ENCODE results near the gene CD40.
A peak's percentile ranks its signal among the peaks of the same experiment; 100 is the strongest.
"Not testable (repeated sequence)": the region's sequence is repeated elsewhere in the genome, so short reads cannot be mapped to it uniquely, and the experiment has no call there.

Gene CD40

DNA sequence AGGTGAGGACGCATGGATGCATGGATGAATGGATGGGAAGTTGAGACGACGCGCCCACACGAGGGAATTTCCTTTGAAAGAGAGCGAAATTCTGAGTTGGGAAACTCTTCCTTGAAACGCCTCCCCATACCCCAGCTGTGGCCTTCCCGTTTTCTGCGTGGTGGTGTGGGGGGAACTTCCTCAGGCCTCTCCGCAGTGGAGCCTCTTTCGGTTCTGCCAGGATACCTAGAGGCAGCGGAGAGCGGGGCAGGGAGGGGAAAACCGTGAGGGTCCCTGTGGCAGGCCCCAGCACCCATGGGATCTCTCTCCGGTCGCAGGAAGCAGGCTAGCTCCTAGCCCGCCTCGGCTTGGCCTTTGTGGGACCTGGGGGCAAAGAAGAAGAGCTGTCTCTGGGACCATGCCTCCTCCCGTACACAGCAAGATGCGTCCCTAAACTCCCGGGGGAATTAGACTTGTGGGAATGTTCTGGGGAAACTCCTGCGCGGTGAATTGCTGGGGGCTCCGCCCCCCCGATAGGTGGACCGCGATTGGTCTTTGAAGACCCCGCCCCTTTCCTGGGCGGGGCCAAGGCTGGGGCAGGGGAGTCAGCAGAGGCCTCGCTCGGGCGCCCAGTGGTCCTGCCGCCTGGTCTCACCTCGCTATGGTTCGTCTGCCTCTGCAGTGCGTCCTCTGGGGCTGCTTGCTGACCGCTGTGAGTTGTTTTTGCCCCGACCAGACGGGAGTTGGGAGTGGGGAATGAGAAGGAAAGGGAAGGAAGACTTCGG, at the start of gene CD40:
CD40 (plus strand) TSS at position 611 of the 764 bp plus-strand sequence; CDS start at position 641, 30 bp downstream.
- DNase-seq, result peak; percentile 82

DNA sequence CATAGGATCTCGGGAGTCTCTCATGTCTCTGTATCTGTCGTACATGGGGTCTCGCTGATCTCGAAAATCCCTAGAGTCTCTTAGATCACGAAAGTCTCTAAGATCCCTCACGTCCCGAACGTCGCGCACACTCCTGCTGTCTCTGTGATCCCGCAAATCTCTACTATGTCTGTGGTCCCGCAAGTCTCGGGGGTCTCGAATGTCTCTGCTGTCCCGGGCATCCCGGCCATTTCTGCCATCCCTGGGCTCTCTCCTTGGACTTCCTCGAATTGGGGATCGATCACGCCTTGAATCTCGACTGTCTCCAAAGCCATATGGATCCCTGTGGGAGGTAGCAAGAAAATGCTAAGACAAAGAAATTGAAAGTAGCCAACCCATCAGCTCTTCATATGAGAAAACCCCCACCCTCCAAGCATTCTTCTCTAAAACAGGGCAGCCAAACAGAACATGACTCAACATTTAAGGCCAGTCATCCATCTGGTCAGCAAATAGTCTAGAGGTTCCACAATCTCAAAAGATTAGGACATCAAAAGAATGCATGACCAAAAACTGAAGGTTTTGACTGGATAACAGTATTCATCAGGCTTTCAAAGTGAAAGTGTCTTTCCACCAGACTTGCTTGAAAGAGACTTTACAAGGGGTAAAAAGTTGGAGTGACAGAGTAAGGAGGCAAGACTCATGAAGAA, 47.8 kb upstream of the CD40 start:
- DNase-seq, result no peak

DNA sequence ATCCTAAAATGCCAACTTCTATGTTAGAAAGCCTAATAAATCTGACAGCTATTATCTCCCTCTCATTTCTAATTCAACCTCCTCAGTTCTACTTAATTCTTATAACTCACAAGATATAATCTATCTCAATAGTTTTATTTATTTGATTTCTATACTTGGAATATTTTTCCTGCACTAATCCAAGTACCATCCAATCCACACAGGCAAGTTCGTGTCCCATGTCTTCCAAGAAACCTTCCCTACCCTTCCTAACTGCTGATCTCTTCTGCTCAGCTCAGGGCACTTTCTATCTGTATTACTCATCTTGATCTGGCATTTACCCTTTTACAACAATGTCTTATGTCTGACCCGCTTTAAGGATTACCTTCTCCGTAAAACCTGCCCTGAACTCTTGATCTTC, 46.5 kb upstream of the CD40 start:
- DNase-seq, result no peak

- DNase-seq, result no peak
Observed at GRCh38 chr20:46073024-46073423, 45.1 kb upstream of the CD40 start.

DNA sequence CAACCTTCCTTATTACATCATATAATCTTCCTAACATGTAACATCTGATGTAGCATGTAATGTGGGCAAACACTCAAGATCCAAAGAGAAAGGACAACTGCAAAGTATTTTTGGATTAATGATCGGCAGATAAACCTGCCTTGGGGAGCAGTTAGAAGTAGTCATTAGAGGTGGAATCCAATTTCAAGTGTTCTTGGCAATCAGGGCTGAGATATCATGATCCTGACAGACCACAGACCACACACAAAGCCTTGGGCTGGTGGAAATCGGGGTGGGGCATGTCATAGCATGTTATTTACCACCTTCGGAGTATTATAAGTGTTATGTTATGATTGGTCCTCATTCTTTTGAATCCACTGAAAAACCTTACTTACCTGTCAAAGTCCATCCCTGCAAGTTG, 44.7 kb upstream of the CD40 start:
- DNase-seq, result no peak

GRCh38 chr20:46074006-46074405, 44.1 kb upstream of the CD40 start:
- DNase-seq, result no peak

DNA sequence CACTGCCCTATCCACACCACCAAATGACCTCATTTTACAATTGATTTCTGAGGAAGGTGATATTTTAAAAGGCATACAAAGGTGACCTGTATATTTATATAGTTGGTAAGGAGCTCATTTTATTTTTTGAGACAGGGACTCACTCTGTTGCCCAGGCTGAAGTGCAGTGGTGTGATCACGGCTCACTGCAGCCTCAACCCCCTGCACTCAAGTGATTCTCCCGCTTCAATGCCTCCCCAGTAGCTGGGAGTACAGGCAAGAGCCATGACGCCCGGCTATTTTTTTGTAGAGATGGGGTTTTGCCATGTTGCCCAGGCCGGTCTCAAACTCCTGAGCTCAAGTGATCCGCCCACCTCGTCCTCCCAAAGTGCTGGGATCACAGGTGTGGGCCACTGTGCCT, 41.3 kb upstream of the CD40 start:
- no peak for DNase-seq

- DNase-seq, result no peak
Observed at GRCh38 chr20:46077642-46078305, 40.3 kb upstream of the CD40 start.

DNA sequence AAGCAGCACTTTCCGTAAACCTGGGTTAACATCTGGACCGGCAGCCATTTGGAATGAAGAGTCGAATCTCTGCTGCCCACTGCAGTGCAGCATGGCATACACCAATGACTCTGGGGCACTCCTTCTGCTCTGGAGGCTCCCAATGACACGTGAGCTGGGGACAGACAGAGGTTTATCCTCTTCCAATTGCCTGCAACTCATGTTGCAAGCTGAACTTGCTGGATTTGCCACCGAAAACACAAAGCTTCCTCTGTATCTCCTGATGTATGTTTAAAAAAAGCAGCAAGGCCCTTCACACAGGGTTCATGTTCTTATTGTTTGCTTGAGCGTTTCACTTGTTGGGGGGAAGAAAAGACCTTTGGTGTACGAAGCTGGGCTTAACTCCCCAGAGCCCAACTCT, 39.2 kb upstream of the CD40 start:
- DNase-seq, result no peak

DNA sequence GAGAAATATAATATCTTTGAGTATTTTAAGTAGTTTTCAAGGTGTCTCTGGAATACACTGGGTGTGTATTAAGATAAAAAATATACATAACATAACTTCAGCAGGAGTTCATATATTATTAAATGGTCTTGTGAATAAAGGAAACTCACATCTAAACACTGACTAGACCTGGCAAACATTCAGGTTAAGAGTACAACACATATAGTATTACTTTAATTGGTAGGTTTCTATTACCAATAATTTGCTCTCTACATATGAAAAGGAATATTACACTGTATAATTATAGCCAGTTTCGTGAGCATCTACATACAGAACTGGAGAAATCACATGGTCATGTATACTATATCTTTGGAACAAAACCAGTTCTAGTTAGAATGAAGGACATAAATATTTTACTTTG, 37.0 kb upstream of the CD40 start:
- DNase-seq, result no peak

DNA sequence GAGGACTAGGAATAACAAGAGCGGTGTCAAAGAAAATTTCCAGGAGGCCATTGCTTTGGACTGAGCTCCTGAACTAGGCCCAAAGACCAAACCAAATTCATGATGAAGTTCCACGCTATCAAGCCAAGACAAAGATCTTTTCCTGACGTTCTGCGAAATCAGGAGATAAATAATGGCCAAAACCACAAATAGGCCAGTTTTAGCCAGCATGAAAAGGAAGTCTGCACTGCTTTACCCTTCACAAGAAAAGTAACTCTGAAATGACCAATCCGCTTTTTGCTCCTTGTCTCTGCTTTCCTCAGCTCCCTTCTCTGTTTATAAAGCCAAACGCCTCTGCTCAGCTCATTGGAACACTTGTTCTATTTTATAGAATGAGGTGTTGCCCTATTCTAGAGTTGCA, 35.0 kb upstream of the CD40 start:
- DNase-seq, result no peak

DNA sequence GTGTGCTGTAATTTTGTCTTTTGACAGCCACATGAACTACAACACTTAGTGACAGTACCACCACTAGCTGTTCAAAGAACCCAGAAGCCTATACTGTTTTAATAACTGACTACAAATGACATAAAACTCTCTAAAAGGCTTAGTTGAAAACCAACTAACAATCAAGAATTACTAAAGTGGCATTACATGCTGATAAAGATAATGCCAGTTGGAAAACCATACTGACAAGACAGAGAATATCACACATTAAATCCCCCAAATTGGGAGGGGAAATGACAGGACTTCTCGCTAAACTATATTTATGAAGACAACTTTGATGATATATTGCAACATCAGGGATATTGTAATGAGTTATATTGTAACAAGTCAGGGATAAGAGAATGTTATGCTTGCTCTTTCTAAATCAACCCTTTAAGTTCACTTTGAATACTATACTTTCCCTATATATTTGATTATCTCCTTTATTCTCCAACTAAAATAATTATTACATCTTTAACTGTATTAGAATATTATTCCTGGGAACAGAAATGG, 34.5 kb upstream of the CD40 start:
- DNase-seq, result no peak

DNA sequence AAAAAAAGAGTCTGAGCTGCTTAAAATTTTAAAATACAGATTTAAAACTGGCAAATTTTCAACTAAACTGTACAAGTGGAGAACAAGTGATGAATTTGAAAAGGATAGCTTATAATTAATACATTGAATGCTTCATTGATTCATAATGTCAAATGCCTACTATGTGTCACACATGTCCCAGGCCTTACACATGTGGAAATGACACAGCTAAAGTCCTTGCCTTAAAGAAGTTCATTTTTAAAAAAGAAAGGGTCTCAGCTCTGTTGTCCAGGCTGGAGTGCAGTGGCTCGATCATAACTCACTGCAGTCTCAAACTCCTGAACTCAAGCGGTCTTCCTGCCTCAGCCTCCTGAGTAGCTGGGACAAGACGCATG, 33.3 kb upstream of the CD40 start:
- no peak for DNase-seq

DNA sequence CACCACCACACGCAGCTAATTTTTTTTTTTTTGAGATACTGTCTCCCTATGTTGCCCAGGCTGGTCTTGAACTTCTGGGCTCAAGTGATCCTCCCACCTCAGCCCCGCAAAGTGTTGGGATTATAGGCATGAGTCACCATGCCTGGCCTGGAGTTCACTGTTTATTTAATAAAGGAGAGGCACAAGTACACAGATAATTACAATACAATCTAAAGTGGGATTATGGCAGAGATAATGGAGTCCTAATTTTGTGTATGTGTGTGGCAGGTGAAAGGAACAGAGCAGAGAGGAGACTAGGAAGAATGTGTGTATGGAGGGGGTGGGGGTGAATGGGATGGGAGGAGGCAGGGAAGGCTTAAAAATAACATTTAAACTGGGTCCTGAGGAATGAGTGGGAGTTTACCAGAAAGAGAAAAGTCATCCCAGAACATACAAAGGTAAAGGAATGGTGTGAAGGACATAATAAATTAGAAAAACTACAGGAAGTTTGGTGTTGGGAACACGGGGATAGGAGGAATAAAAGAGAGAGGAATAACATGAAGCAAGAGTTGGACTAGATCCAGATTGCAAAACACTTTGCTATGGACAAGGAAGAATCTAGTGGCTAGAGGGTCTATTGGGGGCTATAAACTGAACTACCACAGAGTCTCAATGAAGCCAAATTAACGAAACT, 32.8 kb upstream of the CD40 start:
- no peak for DNase-seq

- no peak for DNase-seq
Observed at GRCh38 chr20:46087161-46087560, 31.0 kb upstream of the CD40 start.

- DNase-seq, result no peak
Observed at GRCh38 chr20:46088409-46089166, 29.5 kb upstream of the CD40 start.

DNA sequence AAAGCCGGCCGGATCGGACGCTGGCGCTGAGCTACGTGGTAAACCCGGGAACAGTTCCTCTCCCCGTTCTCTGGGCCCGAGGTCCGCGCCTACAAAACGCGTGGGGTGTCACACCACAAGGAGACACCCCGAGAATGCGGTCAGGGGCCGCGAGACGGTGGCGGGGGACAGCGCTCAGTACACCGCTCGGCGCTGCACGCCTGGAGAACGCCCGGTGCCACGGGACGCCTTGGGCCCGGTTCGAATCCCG, 29.0 kb upstream of the CD40 start:
- peak; percentile 63 for DNase-seq

DNA sequence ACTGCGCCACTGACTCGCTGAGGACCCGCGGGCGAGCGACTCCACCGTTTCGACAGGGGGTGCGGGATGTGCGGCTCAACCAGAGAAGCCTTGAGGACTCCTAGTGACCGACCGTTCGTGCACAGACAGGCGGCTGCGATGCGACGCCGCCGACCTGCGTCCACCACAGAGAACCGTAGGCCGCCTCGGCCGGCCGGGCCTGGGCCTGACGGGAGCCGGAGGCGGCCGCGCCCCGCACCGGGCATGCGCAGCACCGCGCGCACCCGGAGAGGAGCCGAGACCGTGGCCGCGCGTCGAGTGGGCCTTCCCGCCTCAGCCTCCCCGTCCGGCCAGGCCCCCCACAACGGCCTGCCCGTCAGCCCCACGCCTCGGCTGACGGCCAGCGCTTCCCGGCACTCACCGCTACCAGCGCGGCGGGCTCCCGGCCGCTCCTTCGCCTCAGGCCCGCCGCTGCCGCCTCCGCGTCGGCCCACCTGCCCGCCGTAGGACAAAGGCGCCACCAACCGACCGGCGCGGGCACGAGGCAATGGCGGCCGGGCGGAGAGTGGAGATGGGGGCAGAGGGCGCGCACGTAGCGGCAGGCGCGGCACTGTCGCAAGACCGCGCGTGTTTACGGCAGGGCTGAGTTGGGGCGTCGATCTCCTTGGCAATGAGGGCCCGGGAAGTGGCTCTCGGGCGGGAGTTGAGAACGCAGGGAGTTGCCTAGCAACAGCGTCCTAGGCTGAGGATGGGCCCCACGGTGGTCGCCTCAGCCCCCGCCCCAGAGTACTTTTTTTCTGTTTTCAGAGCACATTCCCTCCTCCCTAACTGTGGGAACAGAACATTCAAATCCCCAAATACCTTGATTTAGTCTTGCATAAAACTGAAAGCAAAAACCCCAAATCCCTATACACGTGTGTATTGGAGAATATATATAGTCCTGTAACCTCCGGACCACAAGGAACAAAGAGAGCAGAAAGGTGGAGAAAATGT, 28.4 kb upstream of the CD40 start, which contains the start of gene NCOA5:
NCOA5 (minus strand) TSS at position 546 of the 972 bp plus-strand sequence. CDS start 10,538 bp downstream, outside the sequence.
- peak; percentile 96 for DNase-seq

DNA sequence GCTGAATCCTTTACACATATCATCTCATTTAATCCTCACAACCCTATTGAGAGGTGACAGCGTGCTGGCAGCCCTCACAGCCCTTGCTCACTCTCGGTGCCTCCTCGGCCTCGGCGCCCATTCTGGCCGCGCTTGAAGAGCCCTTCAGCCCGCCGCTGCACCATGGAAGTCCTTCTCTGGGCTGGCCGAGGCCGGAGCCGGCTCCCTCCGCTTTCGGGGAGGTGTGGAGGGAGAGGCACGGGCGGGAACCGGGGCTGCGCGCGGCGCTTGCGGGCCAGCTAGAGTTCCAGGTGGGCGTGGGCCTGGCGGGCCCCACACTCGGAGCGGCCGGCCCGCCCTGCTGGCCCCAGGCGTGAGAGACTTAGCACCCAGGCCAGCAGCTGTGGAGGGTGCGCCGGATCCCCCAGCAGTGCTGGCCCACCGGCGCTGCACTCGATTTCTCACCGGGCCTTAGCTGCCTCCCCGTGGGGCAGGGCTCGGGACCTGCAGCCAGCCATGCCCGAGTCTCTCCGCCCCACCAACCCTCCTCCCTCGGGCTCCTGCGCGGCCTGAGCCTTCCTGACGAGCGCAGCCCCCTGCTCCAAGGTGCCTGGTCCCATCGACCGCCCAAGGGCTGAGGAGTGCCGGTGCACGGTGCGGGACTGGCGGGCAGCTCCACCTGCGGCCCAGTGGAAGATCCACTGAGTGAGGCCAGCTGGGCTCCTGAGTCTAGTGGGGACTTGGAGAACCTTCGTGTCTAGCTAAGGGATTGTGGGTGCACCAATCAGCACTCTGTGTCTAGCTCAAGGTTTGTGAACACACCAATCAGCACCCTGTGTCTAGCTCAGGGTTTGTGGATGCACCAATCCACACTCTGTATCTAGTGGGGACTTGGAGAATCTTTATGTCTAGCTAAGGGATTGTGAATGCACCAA, 26.2 kb upstream of the CD40 start:
- DNase-seq, result not testable (repeated sequence)

- DNase-seq, result no peak
Observed at GRCh38 chr20:46093531-46093930, 24.6 kb upstream of the CD40 start.

Measured in activated naive CD4-positive, alpha-beta T cell treated with anti-CD3 and anti-CD28 coated beads, Interleukin-2, amount 50 U/mL, for 16 hours (primary cell).